GM12874 (cell line): Measurements from ENCODE around the gene RPS17.

ENCODE experiments used
- TF ChIP-seq, protein P1 (sequence below): IDR thresholded peaks from 2 replicates; pipeline ENCODE4 v1.5.1; 2011; ENCODE audit warnings: low read depth, mild to moderate bottlenecking, control low read depth, low read length, moderate library complexity; ENCODE audit not compliant: insufficient read depth

Gene RPS17

DNA sequence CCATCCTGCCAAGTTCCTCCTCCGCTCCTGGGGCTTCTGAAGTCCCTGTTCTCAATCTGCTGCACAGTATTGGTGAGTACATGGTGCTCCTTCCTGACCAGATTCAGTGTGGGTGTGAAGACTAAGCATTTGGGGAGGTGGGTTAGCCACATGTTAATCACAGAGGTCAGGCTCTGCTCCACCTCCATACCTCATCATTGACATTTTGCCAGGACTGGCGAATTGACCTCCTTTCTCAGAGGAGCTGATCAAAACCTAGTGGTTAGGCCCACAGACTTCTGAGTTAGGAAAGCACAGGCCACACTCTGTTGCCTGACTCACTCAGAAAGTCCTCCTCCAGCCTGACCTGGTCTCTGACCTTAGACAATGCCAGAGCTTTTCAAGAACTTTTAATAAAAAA is 8.4 kb upstream of the RPS17 start:
- TF ChIP-seq, protein P1, sequence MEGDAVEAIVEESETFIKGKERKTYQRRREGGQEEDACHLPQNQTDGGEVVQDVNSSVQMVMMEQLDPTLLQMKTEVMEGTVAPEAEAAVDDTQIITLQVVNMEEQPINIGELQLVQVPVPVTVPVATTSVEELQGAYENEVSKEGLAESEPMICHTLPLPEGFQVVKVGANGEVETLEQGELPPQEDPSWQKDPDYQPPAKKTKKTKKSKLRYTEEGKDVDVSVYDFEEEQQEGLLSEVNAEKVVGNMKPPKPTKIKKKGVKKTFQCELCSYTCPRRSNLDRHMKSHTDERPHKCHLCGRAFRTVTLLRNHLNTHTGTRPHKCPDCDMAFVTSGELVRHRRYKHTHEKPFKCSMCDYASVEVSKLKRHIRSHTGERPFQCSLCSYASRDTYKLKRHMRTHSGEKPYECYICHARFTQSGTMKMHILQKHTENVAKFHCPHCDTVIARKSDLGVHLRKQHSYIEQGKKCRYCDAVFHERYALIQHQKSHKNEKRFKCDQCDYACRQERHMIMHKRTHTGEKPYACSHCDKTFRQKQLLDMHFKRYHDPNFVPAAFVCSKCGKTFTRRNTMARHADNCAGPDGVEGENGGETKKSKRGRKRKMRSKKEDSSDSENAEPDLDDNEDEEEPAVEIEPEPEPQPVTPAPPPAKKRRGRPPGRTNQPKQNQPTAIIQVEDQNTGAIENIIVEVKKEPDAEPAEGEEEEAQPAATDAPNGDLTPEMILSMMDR = no peak

DNA sequence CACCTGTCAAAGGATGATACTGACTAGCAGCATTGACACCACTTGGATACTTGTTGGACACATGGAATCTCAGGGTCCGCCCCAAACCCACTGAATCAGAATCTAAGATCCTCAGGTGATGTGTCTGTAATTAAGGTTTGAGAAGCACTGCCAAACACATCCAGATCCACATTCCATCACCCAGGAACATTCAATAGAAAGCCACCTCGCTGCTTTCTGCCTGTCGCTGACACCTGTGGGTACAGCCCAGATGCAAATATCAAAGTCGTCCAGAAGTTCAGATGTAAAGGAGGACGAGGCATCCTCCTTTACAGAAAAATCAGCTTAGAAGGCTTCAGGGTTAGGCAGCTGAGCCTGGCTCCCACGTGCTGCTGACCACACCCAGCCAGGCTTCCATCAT is 5.2 kb upstream of the RPS17 start:
- TF ChIP-seq, protein P1 = no peak

DNA sequence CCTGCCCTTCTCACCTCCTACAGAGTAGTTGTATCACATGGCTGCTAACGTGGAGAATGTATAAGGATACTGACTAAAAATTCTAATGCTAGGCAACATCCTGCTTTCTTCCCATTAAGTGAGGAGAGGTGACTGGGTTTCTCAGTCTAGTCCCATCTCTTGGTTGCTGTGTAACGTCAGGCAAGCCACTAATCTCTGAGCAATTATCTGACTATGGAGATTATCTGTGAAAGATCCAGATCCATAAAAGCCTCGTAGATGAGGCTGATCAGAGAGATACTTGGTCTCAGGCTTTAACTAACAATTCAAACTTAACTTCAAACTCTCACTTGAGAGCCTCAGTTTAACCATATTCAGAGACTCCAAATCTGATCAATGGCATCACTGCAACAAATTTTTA is 4.7 kb upstream of the RPS17 start:
- TF ChIP-seq, protein P1 = no peak

DNA sequence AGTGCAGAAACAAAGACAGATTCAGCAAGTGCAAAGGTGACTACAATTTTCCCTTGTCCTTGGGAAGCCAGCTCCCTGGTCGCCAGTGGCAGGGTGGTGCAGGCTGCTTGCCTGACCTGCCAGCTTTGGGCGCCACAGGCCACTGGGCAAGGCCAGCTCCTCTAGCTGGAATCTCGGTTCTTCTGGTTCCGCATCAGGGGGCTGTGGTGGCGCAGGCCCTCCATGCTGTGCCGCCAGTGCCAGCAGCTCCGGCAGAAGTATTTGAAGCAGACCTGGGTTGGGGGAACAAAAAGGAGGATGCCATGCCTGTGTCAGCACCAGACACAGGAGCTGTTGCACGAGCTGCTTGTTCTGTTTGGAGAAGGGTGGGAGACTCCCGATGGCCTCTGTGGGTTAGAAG is 4.2 kb upstream of the RPS17 start:
- TF ChIP-seq, protein P1 = no peak

DNA sequence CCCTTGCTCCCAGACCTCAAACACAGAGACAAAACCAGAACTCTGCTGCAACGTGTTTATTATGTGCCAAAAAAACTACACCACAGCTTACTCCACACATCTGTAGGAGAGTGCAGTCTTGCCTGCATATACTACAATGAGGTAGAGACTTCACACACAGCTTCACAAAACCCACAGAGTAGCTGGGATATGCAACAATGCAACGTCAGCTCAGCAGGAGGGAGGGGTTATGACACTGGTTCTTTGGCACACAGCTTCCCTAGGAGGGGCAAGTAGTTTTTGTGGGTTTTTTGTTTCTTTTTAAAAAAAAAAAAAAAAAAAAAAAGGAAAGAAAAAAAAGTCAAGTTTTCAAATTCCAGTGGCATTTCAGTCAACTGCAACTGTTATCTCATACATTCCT is 2.9 kb upstream of the RPS17 start:
- TF ChIP-seq, protein P1 = no peak

DNA sequence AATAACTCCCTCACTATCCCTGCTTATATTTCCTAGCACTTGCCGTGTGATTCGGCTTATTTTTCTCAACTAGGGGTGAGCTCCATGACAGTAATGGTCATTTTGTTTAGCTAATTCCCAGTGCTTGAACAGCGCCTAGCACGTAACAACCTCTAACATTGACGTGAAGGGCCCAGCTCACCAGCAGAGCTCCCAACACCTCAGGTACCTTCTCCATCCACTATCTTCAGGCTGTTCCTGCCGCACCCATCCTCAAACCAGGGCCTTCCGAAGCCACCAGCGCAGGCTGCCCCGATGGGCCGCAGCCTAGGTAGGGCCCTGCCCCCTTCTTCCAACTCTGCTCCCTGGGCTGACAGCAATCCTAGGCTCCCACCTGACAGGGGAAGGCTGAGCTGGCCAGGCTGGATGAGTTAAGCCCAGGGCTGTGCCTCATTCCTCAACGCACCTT is 751 bp upstream of the RPS17 start:
- TF ChIP-seq, protein P1 = no peak

DNA sequence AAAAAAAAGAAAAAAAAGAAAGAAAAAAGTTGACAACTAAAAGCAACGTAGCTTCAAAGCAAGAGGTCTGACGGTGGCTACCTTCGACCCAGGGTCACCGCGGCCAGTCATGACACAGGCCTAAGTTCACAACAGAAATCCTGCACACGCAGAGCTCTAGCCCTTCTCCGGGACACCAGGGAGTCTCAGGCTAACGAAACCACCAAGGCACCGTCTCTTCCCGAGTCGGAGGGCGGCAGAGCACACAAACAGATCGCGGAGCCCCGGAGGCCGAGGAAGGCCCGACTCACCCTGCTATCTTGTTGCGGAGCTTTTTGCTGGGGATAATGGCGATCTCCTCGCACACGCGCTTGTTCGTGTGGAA is 584 bp downstream of the RPS17 start:
- TF ChIP-seq, protein P1 = no peak
